C4-2B (cell line): ENCODE results near the gene ADD3.

Experiments used
- CTCF ChIP-seq: fragments of 450-650 bp; conservative IDR thresholded peaks from 2 replicates; pipeline ENCODE4 v1.5.1; 2017; ENCODE audit warnings: mild to moderate bottlenecking
- ZFX ChIP-seq: fragments of 450-650 bp; IDR thresholded peaks from 2 replicates; pipeline ENCODE4 v1.6.1; 2017

GRCh38 chr10:109992485-109992884 lies 15.3 kb upstream of the ADD3 start:
- TF ChIP-seq CTCF (no peak), ZFX (no peak)
